GM08714 (cell line): ENCODE data around the gene STRADB.

Source experiments
- H3K4me3 ChIP-seq: fragments of 200-500 bp; sonication (Bioruptor generic); 2 replicates; pipeline ENCODE4 v1.5.1; 2014; ENCODE audit warnings: mild to moderate bottlenecking, low read length, inconsistent platforms
- ZNF274 ChIP-seq: IDR thresholded peaks from 2 replicates; pipeline ENCODE4 v1.6.1; 2012; ENCODE audit warnings: mild to moderate bottlenecking, low read depth, low read length

The STRADB gene

DNA sequence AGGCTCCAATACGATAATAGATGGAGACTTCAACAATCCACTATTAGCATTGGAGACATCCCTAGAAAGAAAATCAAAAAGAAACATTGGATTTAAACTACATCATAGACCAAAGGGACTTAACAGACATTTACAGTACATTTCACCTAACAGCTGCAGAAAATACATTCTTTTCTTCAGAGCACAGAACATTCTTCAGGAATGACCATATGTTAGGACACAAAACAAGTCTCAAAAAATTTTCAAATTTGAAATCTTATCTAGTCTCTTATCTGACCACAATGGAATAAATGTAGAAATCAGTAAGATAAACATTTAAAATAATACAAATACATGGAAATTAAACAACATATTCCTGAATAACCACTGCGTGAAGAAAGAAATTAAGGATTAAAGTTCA, 68.7 kb downstream of the STRADB start:
- TF ChIP-seq ZNF274: no peak
- no peak overlapping the region for H3K4me3 ChIP-seq

DNA sequence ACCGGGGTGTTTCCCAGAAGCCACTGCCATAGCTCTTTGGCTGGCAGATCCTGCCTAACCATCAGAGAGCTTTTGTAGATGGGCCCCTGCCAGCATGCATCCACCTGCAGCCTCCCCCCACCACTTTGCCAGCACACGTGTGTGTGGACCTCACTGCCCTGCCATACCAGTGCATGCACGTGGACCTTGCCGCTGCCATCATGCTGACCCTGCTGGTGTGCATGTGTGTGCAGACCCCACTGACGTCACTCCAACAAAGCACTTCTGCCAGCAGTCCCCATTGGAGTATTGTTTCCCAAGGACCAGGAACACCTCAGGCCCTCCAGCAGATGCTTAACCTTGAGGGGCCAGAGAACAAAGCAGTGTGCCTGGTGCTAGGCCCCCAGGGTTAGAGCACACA, 71.4 kb downstream of the STRADB start:
- TF ChIP-seq ZNF274: no peak
- H3K4me3 ChIP-seq: no peak overlapping the region

DNA sequence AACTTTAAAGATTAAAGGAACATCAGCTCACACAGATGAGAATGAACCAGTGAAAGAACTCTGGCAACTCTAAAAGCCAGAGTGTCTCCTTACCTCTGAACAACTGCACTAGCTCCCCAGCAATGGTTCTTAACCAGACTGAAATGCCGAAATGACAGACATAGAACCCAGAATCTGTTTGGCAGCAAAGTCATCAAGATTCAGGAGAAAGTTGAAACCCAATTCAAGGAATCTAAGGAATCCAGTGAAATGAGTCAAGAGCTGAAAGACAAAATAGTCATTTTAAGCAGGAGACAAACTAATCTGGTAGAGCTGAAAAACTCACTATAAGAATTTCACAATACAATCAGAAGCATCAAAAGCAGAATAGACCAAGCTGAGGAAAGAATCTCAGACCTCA, 72.0 kb downstream of the STRADB start:
- TF ChIP-seq ZNF274: no peak
- no peak overlapping the region for H3K4me3 ChIP-seq
